Lower lobe of right lung (tissue), 2 donors: ENCODE results near the gene ZNF205. TPM values are rescaled to one million over a fixed set of nuclear protein-coding genes. Genes with fewer than 3 reads are reported as not detected.

Source experiments
- ATAC-seq, 2 donors: fragments of 200-7000 bp; cut with Tn5 transposase; one replicate each; pipeline ENCODE4 v1.9.1; 2020 to 2022; ENCODE audit warnings: mild to moderate bottlenecking in 2 of 2, moderate library complexity in 2 of 2
- DNase-seq: peaks from one replicate; pipeline ENCODE4 v3.0.0-alpha.2; 2020
- H3K27ac ChIP-seq: fragments of 200-600 bp; one replicate; pipeline ENCODE4 v1.8.0; 2022
- H3K27me3 ChIP-seq: fragments of 200-600 bp; one replicate; pipeline ENCODE4 v1.8.0; 2022; ENCODE audit warnings: low read depth
- H3K36me3 ChIP-seq: fragments of 200-600 bp; one replicate; pipeline ENCODE4 v1.8.0; 2022; ENCODE audit warnings: mild to moderate bottlenecking
- H3K4me1 ChIP-seq: fragments of 200-600 bp; one replicate; pipeline ENCODE4 v1.8.0; 2022
- H3K4me3 ChIP-seq: fragments of 200-600 bp; one replicate; pipeline ENCODE4 v1.8.0; 2022; ENCODE audit warnings: mild to moderate bottlenecking
- H3K9me3 ChIP-seq: fragments of 200-600 bp; one replicate; pipeline ENCODE4 v1.8.0; 2022
- intact Hi-C: fragments of 100-400 bp; cut with DNase I; formaldehyde crosslinking; loops from one replicate; pipeline ENCODE4 v1.11.0; 2022
- total RNA-seq: library from RNA; stranded (reverse); fragmentation: NEBNext Ultra II Directional; extraction: Animal tissue kit (Norgen Biotek cat#: 25700); gene quantifications from one replicate; pipeline ENCODE4 v1.2.1, GENCODE V29; 2021
- TF ChIP-seq, protein P1 (sequence below): fragments of 200-600 bp; IDR thresholded peaks from one replicate; pipeline ENCODE4 v1.8.0; 2022; ENCODE audit warnings: antibody characterized with exemption, mild to moderate bottlenecking
- donor health status: DM: no; HTN: yes; CAD: no; lungs with severe emphysema.

The ZNF205 gene
- total RNA-seq, 1 donor from 2014 or later = 11.9 TPM

GRCh38 chr16:3142770-3143169 is 30.4 kb downstream of the ZNF205 start:
- DNase-seq = peak; percentile 42
- H3K36me3 ChIP-seq = peaks cover 41% of the 10 kb centered on the region
- intact Hi-C loops = no loop called here

GRCh38 chr16:3143189-3143588 is 30.8 kb downstream of the ZNF205 start:
- TF ChIP-seq, protein P1, sequence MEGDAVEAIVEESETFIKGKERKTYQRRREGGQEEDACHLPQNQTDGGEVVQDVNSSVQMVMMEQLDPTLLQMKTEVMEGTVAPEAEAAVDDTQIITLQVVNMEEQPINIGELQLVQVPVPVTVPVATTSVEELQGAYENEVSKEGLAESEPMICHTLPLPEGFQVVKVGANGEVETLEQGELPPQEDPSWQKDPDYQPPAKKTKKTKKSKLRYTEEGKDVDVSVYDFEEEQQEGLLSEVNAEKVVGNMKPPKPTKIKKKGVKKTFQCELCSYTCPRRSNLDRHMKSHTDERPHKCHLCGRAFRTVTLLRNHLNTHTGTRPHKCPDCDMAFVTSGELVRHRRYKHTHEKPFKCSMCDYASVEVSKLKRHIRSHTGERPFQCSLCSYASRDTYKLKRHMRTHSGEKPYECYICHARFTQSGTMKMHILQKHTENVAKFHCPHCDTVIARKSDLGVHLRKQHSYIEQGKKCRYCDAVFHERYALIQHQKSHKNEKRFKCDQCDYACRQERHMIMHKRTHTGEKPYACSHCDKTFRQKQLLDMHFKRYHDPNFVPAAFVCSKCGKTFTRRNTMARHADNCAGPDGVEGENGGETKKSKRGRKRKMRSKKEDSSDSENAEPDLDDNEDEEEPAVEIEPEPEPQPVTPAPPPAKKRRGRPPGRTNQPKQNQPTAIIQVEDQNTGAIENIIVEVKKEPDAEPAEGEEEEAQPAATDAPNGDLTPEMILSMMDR = no peak
- Histone ChIP-seq H3K27ac (no peak overlapping the region), H3K4me3 (no peak overlapping the region), H3K4me1 (no peaks in the 10 kb centered on the region), H3K9me3 (no peaks in the 10 kb centered on the region), H3K27me3 (no peaks in the 10 kb centered on the region), H3K36me3 (peaks cover 41% of the 10 kb centered on the region)
- intact Hi-C loops = no loop called here
- no peak for ATAC-seq
- DNase-seq = peak; percentile 34

More at GRCh38 chr16:3142770-3143169, 30.4 kb downstream of the ZNF205 start:
- ATAC-seq = no peak
- H3K4me3 ChIP-seq = no peak overlapping the region
- H3K4me1 ChIP-seq = no peaks in the 10 kb centered on the region
- H3K9me3 ChIP-seq = no peaks in the 10 kb centered on the region
- H3K27ac ChIP-seq = no peak overlapping the region
- TF ChIP-seq, protein P1 = no peak
- no peaks in the 10 kb centered on the region for H3K27me3 ChIP-seq

GRCh38 chr16:3143598-3144320 is 31.4 kb downstream of the ZNF205 start:
- Histone ChIP-seq H3K36me3 (peaks cover 36% of the 10 kb centered on the region), H3K4me3 (no peak overlapping the region), H3K27ac (no peak overlapping the region), H3K27me3 (no peaks in the 10 kb centered on the region), H3K9me3 (no peaks in the 10 kb centered on the region), H3K4me1 (no peaks in the 10 kb centered on the region)
- ATAC-seq (no peak), DNase-seq (peak; percentile 12)
- intact Hi-C loops = no loop called here
- TF ChIP-seq, protein P1 = no peak

- no peaks in the 10 kb centered on the region for H3K27me3 ChIP-seq
- H3K9me3 ChIP-seq = no peaks in the 10 kb centered on the region
- peaks cover 6% of the 10 kb centered on the region for H3K4me1 ChIP-seq
- intact Hi-C loops = no loop called here
- DNase-seq (peak; percentile 38), ATAC-seq (no peak)
- no peak overlapping the region for H3K4me3 ChIP-seq
- no peak overlapping the region for H3K27ac ChIP-seq
- TF ChIP-seq, protein P1 = no peak
- peaks cover 29% of the 10 kb centered on the region for H3K36me3 ChIP-seq
Measured at GRCh38 chr16:3144321-3144983, 32.1 kb downstream of the ZNF205 start.

DNA sequence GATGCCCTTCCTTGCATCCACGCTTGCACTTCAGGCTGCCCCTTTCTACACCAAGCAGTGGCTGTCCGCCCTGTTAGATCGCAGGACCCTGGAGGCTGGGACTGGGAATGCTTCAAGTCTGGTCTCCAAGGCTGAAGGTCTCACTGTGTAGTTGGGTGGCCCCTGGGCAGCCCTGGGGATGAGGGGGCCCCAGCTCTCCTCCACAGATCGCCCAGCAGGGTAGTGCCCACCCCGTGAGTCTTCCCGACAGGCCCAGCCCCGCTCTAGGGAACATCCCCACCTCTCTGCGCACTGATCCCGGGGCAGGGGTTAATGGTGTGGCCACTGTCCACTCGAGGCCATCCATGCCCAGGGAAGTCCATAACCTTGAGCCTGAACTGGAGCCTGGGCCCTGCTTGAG is 32.8 kb downstream of the ZNF205 start:
- DNase-seq (no peak), ATAC-seq (no peak)
- Histone ChIP-seq H3K27me3 (no peaks in the 10 kb centered on the region), H3K4me3 (no peak overlapping the region), H3K4me1 (peaks cover 10% of the 10 kb centered on the region), H3K9me3 (no peaks in the 10 kb centered on the region), H3K27ac (no peak overlapping the region), H3K36me3 (peaks cover 23% of the 10 kb centered on the region)
- TF ChIP-seq, protein P1 = no peak
- intact Hi-C loops = no loop called here
